Thyroid gland (tissue), 4 donors: ENCODE results near the gene PLPP3. TPM values are rescaled to one million over a fixed set of nuclear protein-coding genes. Genes with fewer than 3 reads are reported as not detected.
A peak's percentile ranks its signal among the peaks of the same experiment; 100 is the strongest.

ENCODE experiments used
- DNase-seq, 2 donors: peaks; one replicate each; pipeline ENCODE4 v3.0.0-alpha.2; 2019
- H3K27ac ChIP-seq, 3 donors: fragments of 200-600 bp; sonication (generic); 1 replicate in 2 of 3; 2 replicates in 1 of 3; pipeline ENCODE4 v1.5.1; 2016 to 2019; ENCODE audit warnings: mild to moderate bottlenecking in 1 of 3, moderate library complexity in 1 of 3
- H3K27me3 ChIP-seq: fragments of 200-600 bp; sonication (generic); one replicate; pipeline ENCODE4 v1.5.1; 2019
- H3K36me3 ChIP-seq, 2 donors: fragments of 200-600 bp; sonication (generic); one replicate each; pipeline ENCODE4 v1.5.1; 2016 to 2019
- H3K4me1 ChIP-seq, 2 donors: fragments of 200-600 bp; sonication (generic); one replicate each; pipeline ENCODE4 v1.5.1; 2017 to 2019
- H3K4me3 ChIP-seq, 3 donors: fragments of 200-600 bp; sonication (generic); replicated peaks in 1 of 3; 1 replicate in 2 of 3; 2 replicates in 1 of 3; pipeline ENCODE4 v1.5.1; 2016; ENCODE audit warnings: mild to moderate bottlenecking in 1 of 3
- H3K9me3 ChIP-seq: fragments of 200-600 bp; sonication (generic); one replicate; pipeline ENCODE4 v1.5.1; 2017
- POLR2A ChIP-seq, 2 donors: fragments of 450-650 bp; IDR thresholded peaks; one replicate each; pipeline ENCODE4 v1.6.1; 2017; ENCODE audit warnings: antibody characterized with exemption in 2 of 2, mild to moderate bottlenecking in 2 of 2, moderate library complexity in 1 of 2
- WGBS, 2 donors: methylation state at CpG; one replicate each; pipeline ENCODE4 v1.1.5; 2017; 5-methylcytosine and 5-hydroxymethylcytosine counted together
- intact Hi-C: fragments of 100-400 bp; cut with DNase I; formaldehyde crosslinking; loops from one replicate; pipeline ENCODE4 v1.15.1; 2023
- total RNA-seq, 4 donors: library from RNA; depleted of rRNA; stranded (reverse); fragments of >200 nt; gene quantifications; one replicate each; pipeline ENCODE4 v1.2.3, GENCODE V29; 2016
- TF ChIP-seq, protein P1 (sequence below), 6 experiments: fragments of 200-600 bp in 3 of 6; fragments of 450-650 bp in 3 of 6; sonication (generic) in 3 of 6; IDR thresholded peaks; one replicate each; pipeline ENCODE4 v1.5.1; 2016 to 2019; ENCODE audit warnings: antibody characterized with exemption in 6 of 6, mild to moderate bottlenecking in 2 of 6, inconsistent platforms in 1 of 6, moderate library complexity in 1 of 6

PLPP3 gene
- total RNA-seq, 4 donors from 2014 or later: 257 to 764 (median 675) TPM

- intact Hi-C loops: no loop called here
- no peak for TF ChIP-seq POLR2A (IDR thresholded peaks at IDR 0.05)
- TF ChIP-seq, protein P1, sequence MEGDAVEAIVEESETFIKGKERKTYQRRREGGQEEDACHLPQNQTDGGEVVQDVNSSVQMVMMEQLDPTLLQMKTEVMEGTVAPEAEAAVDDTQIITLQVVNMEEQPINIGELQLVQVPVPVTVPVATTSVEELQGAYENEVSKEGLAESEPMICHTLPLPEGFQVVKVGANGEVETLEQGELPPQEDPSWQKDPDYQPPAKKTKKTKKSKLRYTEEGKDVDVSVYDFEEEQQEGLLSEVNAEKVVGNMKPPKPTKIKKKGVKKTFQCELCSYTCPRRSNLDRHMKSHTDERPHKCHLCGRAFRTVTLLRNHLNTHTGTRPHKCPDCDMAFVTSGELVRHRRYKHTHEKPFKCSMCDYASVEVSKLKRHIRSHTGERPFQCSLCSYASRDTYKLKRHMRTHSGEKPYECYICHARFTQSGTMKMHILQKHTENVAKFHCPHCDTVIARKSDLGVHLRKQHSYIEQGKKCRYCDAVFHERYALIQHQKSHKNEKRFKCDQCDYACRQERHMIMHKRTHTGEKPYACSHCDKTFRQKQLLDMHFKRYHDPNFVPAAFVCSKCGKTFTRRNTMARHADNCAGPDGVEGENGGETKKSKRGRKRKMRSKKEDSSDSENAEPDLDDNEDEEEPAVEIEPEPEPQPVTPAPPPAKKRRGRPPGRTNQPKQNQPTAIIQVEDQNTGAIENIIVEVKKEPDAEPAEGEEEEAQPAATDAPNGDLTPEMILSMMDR (IDR thresholded peaks at IDR 0.05): no peak
- peaks cover 23 to 34% of the 10 kb centered on the region in 2 donors for H3K36me3 ChIP-seq
- no peak for DNase-seq
- 62 to 76% methylated on average over 3 of the region's 3 CpGs for WGBS, 2 donors
- no peak overlapping the region for H3K4me3 ChIP-seq
- H3K27me3 ChIP-seq: no peaks in the 10 kb centered on the region
- peaks cover 57% of the 10 kb centered on the region in 2 donors for H3K4me1 ChIP-seq
- no peaks in the 10 kb centered on the region for H3K9me3 ChIP-seq
- H3K27ac ChIP-seq: peak overlapping the region in 2 of 3 donors; percentile 3 to 37
Measured at GRCh38 chr1:56501888-56502287, 77.5 kb downstream of the PLPP3 start.

- TF ChIP-seq POLR2A (IDR thresholded peaks at IDR 0.05): no peak
- TF ChIP-seq, protein P1 (IDR thresholded peaks at IDR 0.05): no peak
- H3K36me3 ChIP-seq: peaks cover 19 to 29% of the 10 kb centered on the region in 2 donors
- WGBS, 2 donors: 36 to 50% methylated on average over 1 of the region's 1 CpG
- H3K4me3 ChIP-seq: no peak overlapping the region
- DNase-seq: no peak
- intact Hi-C loops: no loop called here
- no peaks in the 10 kb centered on the region for H3K9me3 ChIP-seq
- no peaks in the 10 kb centered on the region for H3K27me3 ChIP-seq
- peaks cover 58 to 61% of the 10 kb centered on the region in 2 donors for H3K4me1 ChIP-seq
- H3K27ac ChIP-seq: peak overlapping the region in 1 of 3 donors; percentile 3
Measured at GRCh38 chr1:56501426-56501825, 77.9 kb downstream of the PLPP3 start.

GRCh38 chr1:56496821-56497772 lies 82.3 kb downstream of the PLPP3 start:
- Histone ChIP-seq H3K9me3 (no peaks in the 10 kb centered on the region), H3K27ac (peak overlapping the region; percentile 1 to 64 (median 52)), H3K4me1 (peaks cover 53 to 59% of the 10 kb centered on the region in 2 donors), H3K27me3 (no peaks in the 10 kb centered on the region), H3K36me3 (peaks cover 17 to 22% of the 10 kb centered on the region in 2 donors), H3K4me3 (no peak overlapping the region)
- DNase-seq: no peak
- intact Hi-C loops: no loop called here
- WGBS, 2 donors: 63 to 65% methylated on average over 12 of the region's 12 CpGs
- TF ChIP-seq, protein P1 (IDR thresholded peaks at IDR 0.05): no peak
- no peak for TF ChIP-seq POLR2A (IDR thresholded peaks at IDR 0.05)

GRCh38 chr1:56496158-56496557 lies 83.2 kb downstream of the PLPP3 start:
- TF ChIP-seq POLR2A (IDR thresholded peaks at IDR 0.05): no peak
- TF ChIP-seq, protein P1 (IDR thresholded peaks at IDR 0.05): no peak
- H3K27ac ChIP-seq: peak overlapping the region; percentile 6 to 64 (median 52)

DNA sequence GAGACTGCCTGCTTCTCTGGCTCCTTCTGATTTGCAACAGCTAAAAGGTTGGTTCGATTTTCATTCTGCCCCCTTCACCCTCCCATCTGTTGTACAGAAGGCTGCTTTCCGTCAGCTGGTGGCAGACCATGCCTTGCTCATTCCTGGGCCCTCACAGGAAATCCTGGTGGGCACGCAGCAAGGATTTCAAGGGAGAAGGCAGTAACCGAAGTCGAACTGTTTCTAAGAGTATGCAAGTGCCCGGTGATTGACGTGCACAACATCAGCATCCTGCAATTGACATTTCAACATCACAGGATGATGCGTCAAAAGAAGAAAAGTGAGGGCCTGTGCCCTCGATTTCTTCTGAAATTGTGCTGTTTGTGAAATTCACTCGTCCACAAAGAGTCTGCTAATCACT lies 83.8 kb downstream of the PLPP3 start:
- no peak overlapping the region for H3K4me3 ChIP-seq
- H3K9me3 ChIP-seq: no peaks in the 10 kb centered on the region
- intact Hi-C loops: no loop called here
- DNase-seq: no peak
- TF ChIP-seq, protein P1 (IDR thresholded peaks at IDR 0.05): no peak
- no peak for TF ChIP-seq POLR2A (IDR thresholded peaks at IDR 0.05)
- peaks cover 17 to 19% of the 10 kb centered on the region in 2 donors for H3K36me3 ChIP-seq
- H3K4me1 ChIP-seq: peaks cover 37 to 64% of the 10 kb centered on the region in 2 donors
- peak overlapping the region; percentile 23 to 64 (median 40) for H3K27ac ChIP-seq
- no peaks in the 10 kb centered on the region for H3K27me3 ChIP-seq
- WGBS, 2 donors: 70 to 79% methylated on average over 10 of the region's 10 CpGs

More at GRCh38 chr1:56496158-56496557, 83.2 kb downstream of the PLPP3 start:
- no peak overlapping the region for H3K4me3 ChIP-seq
- peaks cover 44 to 65% of the 10 kb centered on the region in 2 donors for H3K4me1 ChIP-seq
- peak in 1 of 2 donors; percentile 53 for DNase-seq
- H3K36me3 ChIP-seq: peaks cover 17 to 19% of the 10 kb centered on the region in 2 donors
- intact Hi-C loops: no loop called here
- no peaks in the 10 kb centered on the region for H3K9me3 ChIP-seq
- 13 to 15% methylated on average over 2 of the region's 2 CpGs for WGBS, 2 donors
- no peaks in the 10 kb centered on the region for H3K27me3 ChIP-seq
